Left lobe of liver (tissue), 2 donors: ENCODE results near the gene HIVEP3. TPM values are rescaled to one million over a fixed set of nuclear protein-coding genes. Genes with fewer than 3 reads are reported as not detected.

Experiments used
- ATAC-seq: fragments of 200-7000 bp; cut with Tn5 transposase; one replicate; pipeline ENCODE4 v1.9.1; 2020; ENCODE audit warnings: mild to moderate bottlenecking, moderate library complexity
- DNase-seq: peaks from one replicate; pipeline ENCODE4 v3.0.0-alpha.2; 2020; ENCODE audit warnings: low spot score
- total RNA-seq: library from RNA; stranded (reverse); gene quantifications from one replicate; pipeline ENCODE4 v1.2.1, GENCODE V29; 2021
- donor health status: DM: no; HTN: no; CAD: no; lungs with moderate emphysema.
- donor health status: DM: no; HTN: yes; CAD: no.

HIVEP3 gene
- total RNA-seq, 1 donor from 2014 or later, result 2.6 TPM

- DNase-seq (no peak), ATAC-seq (no peak)
These were observed 435.5 kb downstream of the HIVEP3 start for GRCh38 chr1:41483001-41483850.

GRCh38 chr1:41482001-41482765, 436.5 kb downstream of the HIVEP3 start:
- ATAC-seq (no peak), DNase-seq (no peak)

- ATAC-seq (no peak), DNase-seq (no peak)
These were observed 437.5 kb downstream of the HIVEP3 start for GRCh38 chr1:41481109-41481775.

- DNase-seq, result no peak
- ATAC-seq, result no peak
These were observed 438.3 kb downstream of the HIVEP3 start for GRCh38 chr1:41480204-41481108.

- ATAC-seq (peak; percentile 6), DNase-seq (no peak)
These were observed 438.9 kb downstream of the HIVEP3 start for GRCh38 chr1:41479808-41480160.

GRCh38 chr1:41479000-41479807, 439.5 kb downstream of the HIVEP3 start:
- ATAC-seq, result peak; percentile 48
- peak; percentile 67 for DNase-seq

GRCh38 chr1:41478118-41478748, 440.5 kb downstream of the HIVEP3 start:
- no peak for DNase-seq

GRCh38 chr1:41476807-41477361, 441.8 kb downstream of the HIVEP3 start:
- DNase-seq (peak; percentile 97), ATAC-seq (peak; percentile 87)

More at GRCh38 chr1:41478118-41478748, 440.5 kb downstream of the HIVEP3 start:
- ATAC-seq, result no peak

GRCh38 chr1:41475859-41476567, 442.7 kb downstream of the HIVEP3 start:
- no peak for ATAC-seq
- no peak for DNase-seq

GRCh38 chr1:41475346-41475745, 443.4 kb downstream of the HIVEP3 start:
- ATAC-seq, result no peak
- DNase-seq, result no peak

GRCh38 chr1:41474490-41475271, 444.0 kb downstream of the HIVEP3 start:
- peak; percentile 33 for ATAC-seq
- DNase-seq, result no peak

GRCh38 chr1:41473738-41474362, 444.9 kb downstream of the HIVEP3 start:
- no peak for DNase-seq
- ATAC-seq, result no peak

GRCh38 chr1:41471658-41472057, 447.1 kb downstream of the HIVEP3 start:
- no peak for ATAC-seq
- no peak for DNase-seq

- ATAC-seq (no peak), DNase-seq (no peak)
These were observed 449.0 kb downstream of the HIVEP3 start for GRCh38 chr1:41469706-41470105.

GRCh38 chr1:41468122-41468762, 450.5 kb downstream of the HIVEP3 start:
- ATAC-seq (no peak), DNase-seq (no peak)

GRCh38 chr1:41467673-41468072, 451.0 kb downstream of the HIVEP3 start:
- DNase-seq (no peak), ATAC-seq (no peak)
